Suprapubic skin (tissue), 4 donors: ENCODE results near the gene SASH1.

Experiments
- POLR2A ChIP-seq, 2 donors: fragments of 450-650 bp; IDR thresholded peaks; one replicate each; pipeline ENCODE4 v1.6.1; 2017; ENCODE audit warnings: antibody characterized with exemption in 2 of 2, mild to moderate bottlenecking in 2 of 2, moderate library complexity in 2 of 2
- POLR2AphosphoS5 ChIP-seq, 3 donors: sonication (generic); formaldehyde crosslinking; IDR thresholded peaks; one replicate each; pipeline ENCODE4 v1.6.1; 2017; ENCODE audit warnings: antibody characterized with exemption in 3 of 3

GRCh38 chr6:148565930-148566663, 223.5 kb downstream of the SASH1 start:
- TF ChIP-seq POLR2A (IDR thresholded peaks at IDR 0.05) (no peak), POLR2AphosphoS5 (IDR thresholded peaks at IDR 0.05) (no peak)
